GM12892 (cell line): Measurements from ENCODE around the gene SH3TC1.

Experiments used
- POLR2A ChIP-seq: IDR thresholded peaks from 2 replicates; pipeline ENCODE4 v1.6.1; 2011; ENCODE audit warnings: low read depth, low read length, control low read depth
- POLR2AphosphoS5 ChIP-seq: IDR thresholded peaks from 2 replicates; pipeline ENCODE4 v1.6.1; 2011; ENCODE audit warnings: low read depth, low read length, control low read depth

- TF ChIP-seq POLR2AphosphoS5 = no peak
- TF ChIP-seq POLR2A = no peak
Measured at GRCh38 chr4:8170341-8170740, 28.7 kb upstream of the SH3TC1 start.
